ENCODE results near the gene ZFP36.

ZFP36 gene

GRCh38 chr19:39401070-39401548, 5.5 kb upstream of the ZFP36 start:
- H3K4me2 ChIP-seq (ENCODE audit: low read depth, low read length) = peak overlapping the region; percentile 94
- no peaks in the 10 kb centered on the region for H3K9me2 ChIP-seq (replicated peaks; ENCODE audit: insufficient read depth, low read length)
- H3K9me3 ChIP-seq (replicated peaks; ENCODE audit: insufficient read depth, low read length) = no peaks in the 10 kb centered on the region
- peaks cover 76% of the 10 kb centered on the region for H3F3A ChIP-seq (ENCODE audit: insufficient read depth, low read length)
- 0 out of 2 replicates have a peak, but pooled peaks cover 8% of the 10 kb centered on the region for H3K79me2 ChIP-seq (ENCODE audit: low read length)
- no peaks in the 10 kb centered on the region for H3K36me3 ChIP-seq (replicated peaks; ENCODE audit: insufficient read depth, low read length)
- peak overlapping the region; percentile 49; the same call in 1 of the 2 replicates for H2AFZ ChIP-seq (ENCODE audit: low read length)
- TF ChIP-seq EZH2phosphoT487 (IDR thresholded peaks at IDR 0.05; ENCODE audit: low read length) (no peak), CTCF (IDR thresholded peaks at IDR 0.05; ENCODE audit: low read length) (no peak), EZH2 (optimal IDR thresholded peaks at IDR 0.05; ENCODE audit: low read depth, low read length) (no peak)
- H3K27me3 ChIP-seq (replicated peaks; ENCODE audit: insufficient read depth, low read length) = no peaks in the 10 kb centered on the region
- no peaks in the 10 kb centered on the region for H4K20me1 ChIP-seq (ENCODE audit: insufficient read depth, low read length)
- DNase-seq = no peak
- H3K9ac ChIP-seq (ENCODE audit: low read length) = peak overlapping the region; percentile 100
- H3K27ac ChIP-seq (ENCODE audit: low read length) = peak overlapping the region; percentile 100
- H3K4me1 ChIP-seq (ENCODE audit: low read length) = peaks cover 54% of the 10 kb centered on the region
- H3K4me3 ChIP-seq (ENCODE audit: low read length) = no peak overlapping the region

- Histone ChIP-seq H3K27ac (ENCODE audit: low read length) (peak overlapping the region; percentile 100), H3K9me2 (replicated peaks; ENCODE audit: insufficient read depth, low read length) (no peaks in the 10 kb centered on the region), H3K4me2 (ENCODE audit: low read depth, low read length) (peak overlapping the region; percentile 94), H3K9ac (ENCODE audit: low read length) (peak overlapping the region; percentile 100), H3K4me1 (ENCODE audit: low read length) (peaks cover 54% of the 10 kb centered on the region), H4K20me1 (ENCODE audit: insufficient read depth, low read length) (no peaks in the 10 kb centered on the region), H3F3A (ENCODE audit: insufficient read depth, low read length) (peaks cover 80% of the 10 kb centered on the region), H3K36me3 (replicated peaks; ENCODE audit: insufficient read depth, low read length) (no peaks in the 10 kb centered on the region), H3K79me2 (ENCODE audit: low read length) (peaks cover 9% of the 10 kb centered on the region), H2AFZ (ENCODE audit: low read length) (peak overlapping the region; percentile 49; the same call in 1 of the 2 replicates), H3K27me3 (replicated peaks; ENCODE audit: insufficient read depth, low read length) (no peaks in the 10 kb centered on the region), H3K4me3 (ENCODE audit: low read length) (peak overlapping the region; percentile 60; the same call in 1 of the 2 replicates), H3K9me3 (replicated peaks; ENCODE audit: insufficient read depth, low read length) (no peaks in the 10 kb centered on the region)
- peak; percentile 80 for DNase-seq
- TF ChIP-seq CTCF (IDR thresholded peaks at IDR 0.05; ENCODE audit: low read length) (no peak), EZH2 (optimal IDR thresholded peaks at IDR 0.05; ENCODE audit: low read depth, low read length) (no peak), EZH2phosphoT487 (IDR thresholded peaks at IDR 0.05; ENCODE audit: low read length) (no peak)
Measured at GRCh38 chr19:39401549-39402345, 4.9 kb upstream of the ZFP36 start.

GRCh38 chr19:39402346-39403300, 4.0 kb upstream of the ZFP36 start:
- Histone ChIP-seq H3K4me1 (ENCODE audit: low read length) (peaks cover 47% of the 10 kb centered on the region), H3K4me2 (ENCODE audit: low read depth, low read length) (peak overlapping the region; percentile 94), H3K27ac (ENCODE audit: low read length) (peak overlapping the region; percentile 100), H4K20me1 (ENCODE audit: insufficient read depth, low read length) (peaks cover 7% of the 10 kb centered on the region; the same call in 1 of the 2 replicates), H3K9me2 (replicated peaks; ENCODE audit: insufficient read depth, low read length) (no peaks in the 10 kb centered on the region), H3K27me3 (replicated peaks; ENCODE audit: insufficient read depth, low read length) (no peaks in the 10 kb centered on the region), H2AFZ (ENCODE audit: low read length) (peak overlapping the region; percentile 49), H3K9ac (ENCODE audit: low read length) (peak overlapping the region; percentile 100), H3K4me3 (ENCODE audit: low read length) (peak overlapping the region; percentile 60), H3K36me3 (replicated peaks; ENCODE audit: insufficient read depth, low read length) (0 out of 2 replicates have a peak, but pooled peaks cover under 1% of the 10 kb centered on the region), H3F3A (ENCODE audit: insufficient read depth, low read length) (peaks cover 81% of the 10 kb centered on the region), H3K79me2 (ENCODE audit: low read length) (peaks cover 17% of the 10 kb centered on the region), H3K9me3 (replicated peaks; ENCODE audit: insufficient read depth, low read length) (no peaks in the 10 kb centered on the region)
- DNase-seq = peak; percentile 91
- TF ChIP-seq EZH2phosphoT487 (IDR thresholded peaks at IDR 0.05; ENCODE audit: low read length) (no peak), CTCF (IDR thresholded peaks at IDR 0.05; ENCODE audit: low read length) (no peak), EZH2 (optimal IDR thresholded peaks at IDR 0.05; ENCODE audit: low read depth, low read length) (no peak)
